Activated CD8-positive, alpha-beta memory T cell treated with anti-CD3 and anti-CD28 coated beads, Interleukin-2, amount 50 U/mL, for 4 hours (primary cell): ENCODE results near the gene LTC4S.

Experiments
- DNase-seq: peaks from one replicate; pipeline ENCODE4 v3.0.0-alpha.2; 2020

Gene LTC4S

DNA sequence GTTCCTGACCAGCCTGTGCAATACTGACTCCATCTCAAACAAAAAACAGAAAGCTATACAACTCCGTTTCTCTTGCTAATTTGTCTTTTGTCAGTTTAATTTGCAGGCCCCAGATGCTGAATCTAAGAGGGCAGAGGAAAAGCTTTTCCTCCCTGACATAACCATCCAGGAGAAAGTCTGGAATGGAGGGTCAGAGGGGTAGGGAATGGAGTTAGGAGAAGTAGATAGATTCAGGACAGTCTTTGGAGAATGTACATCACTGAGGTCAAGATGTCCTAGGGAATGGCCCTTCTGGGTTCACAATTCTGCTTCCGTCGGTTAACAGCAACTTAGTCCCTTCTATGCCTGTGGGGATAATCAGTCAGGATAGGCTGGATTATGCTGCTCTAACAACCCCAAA is 20.3 kb downstream of the LTC4S start:
- no peak for DNase-seq

DNA sequence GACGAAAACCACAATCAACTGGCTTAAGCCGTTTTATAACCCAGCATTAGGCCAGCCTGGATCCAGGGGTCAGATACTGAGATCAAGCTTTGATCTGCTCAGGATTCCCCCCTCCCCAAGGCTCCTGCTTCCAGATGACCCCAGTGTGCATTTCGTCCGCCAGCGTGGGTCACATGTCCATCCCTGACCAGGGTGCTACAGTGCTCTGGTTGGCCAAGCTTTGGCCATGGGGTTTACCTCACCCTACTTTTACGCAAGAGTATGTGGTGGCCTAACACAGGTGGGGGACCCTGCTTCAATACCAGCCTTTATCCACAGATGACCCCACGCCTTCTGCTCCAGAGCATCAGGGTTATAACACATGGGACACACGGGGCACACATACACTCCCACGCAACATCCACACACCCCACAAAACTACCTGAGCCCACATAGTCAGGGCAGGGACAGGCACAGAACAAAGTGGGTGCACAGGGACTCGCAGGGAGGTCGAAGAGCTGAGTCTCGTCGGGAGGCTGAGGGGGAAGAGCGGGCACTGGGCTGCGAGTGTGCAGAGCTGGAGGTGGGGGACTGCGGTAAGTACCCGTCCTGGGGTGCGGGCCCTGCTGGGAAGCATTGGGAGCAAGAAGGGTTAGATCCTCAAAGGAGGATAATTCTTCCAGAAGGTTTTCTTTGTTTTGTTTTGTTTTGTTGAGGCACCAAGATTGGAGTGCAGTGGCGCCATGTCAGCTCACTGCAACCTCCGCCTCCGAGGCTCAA is 21.9 kb downstream of the LTC4S start:
- no peak for DNase-seq

DNA sequence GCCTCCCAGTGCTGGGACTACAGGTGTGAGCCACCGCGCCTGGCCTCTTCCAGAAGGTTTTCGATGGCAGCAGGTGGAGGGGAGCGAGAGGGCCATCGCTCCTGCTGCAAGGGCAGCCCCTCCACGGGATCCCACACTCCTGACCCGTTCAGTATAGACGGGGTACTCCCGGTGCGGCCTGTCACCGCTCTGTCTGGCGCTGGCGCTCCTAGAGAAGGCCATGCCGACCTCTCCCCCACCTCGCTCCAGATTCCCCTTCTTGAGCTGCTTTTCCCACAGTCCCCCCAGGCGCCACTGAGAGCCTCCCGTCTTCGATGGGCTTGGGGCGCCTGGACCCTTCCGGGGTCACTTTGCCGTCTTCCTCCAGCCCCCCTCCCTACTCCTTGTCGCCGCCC is 22.6 kb downstream of the LTC4S start:
- DNase-seq, result no peak

GRCh38 chr5:179816796-179817469 is 23.1 kb downstream of the LTC4S start:
- no peak for DNase-seq

DNA sequence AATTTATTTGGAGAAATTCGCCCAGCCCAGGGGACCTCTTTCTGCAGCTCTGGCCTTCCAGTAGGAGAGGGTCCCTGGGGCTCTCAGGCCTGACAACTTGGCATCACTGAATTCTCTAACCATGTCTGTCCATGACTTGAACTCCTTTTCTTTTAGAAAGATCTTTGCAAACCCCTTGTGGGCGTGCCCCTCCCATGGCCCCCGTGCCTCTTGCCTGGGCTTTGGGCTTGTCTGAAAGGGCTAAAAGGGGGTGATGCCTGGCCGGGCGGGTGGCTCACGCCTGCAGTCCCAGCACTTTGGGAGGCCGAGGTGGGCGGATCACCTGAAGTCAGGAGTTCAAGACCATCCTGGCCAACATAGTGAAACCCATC is 23.7 kb downstream of the LTC4S start:
- peak; percentile 16 for DNase-seq

DNA sequence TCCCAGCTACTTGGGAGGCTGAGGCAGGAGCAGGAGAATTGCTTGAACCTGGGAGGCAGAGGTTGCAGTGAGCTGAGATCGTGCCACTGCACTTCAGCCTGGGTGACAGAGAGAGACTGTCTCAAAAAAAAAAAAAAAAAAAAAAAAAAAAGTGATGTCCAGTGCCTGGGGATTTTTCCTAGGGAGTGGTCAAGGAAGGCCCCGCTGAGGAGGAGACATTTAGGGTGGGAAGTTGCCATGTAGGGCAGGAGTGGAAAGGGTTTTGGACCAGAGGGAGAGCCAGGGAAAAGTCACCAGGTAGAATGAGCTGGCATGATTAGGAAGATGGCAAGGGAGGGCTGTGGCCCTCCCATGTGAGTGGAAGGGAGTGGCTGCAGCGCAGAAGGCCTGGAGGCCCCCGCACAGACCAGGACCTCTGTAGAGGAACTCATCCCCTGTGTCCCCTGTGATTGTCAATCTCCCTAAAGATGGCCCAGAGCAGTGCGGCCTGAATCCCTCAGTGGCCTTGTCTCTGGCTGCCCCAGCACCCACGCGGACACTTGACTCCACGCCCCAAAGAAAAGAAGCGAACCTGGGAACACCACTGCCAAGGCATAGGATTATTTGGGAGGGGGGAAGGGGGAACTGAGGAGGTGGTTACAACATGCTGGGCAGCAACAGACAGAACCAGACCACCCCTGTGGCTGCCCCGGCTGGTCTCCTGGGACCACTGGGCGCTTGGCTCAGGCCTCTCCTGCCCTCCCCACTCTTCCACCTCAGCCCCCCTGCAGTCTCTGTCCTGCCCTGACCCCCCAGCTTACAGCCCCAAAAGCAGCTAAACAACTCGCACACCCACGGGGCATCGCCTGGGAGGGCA is 24.3 kb downstream of the LTC4S start:
- DNase-seq, result no peak

GRCh38 chr5:179818746-179819295 is 25.0 kb downstream of the LTC4S start:
- peak; percentile 83 for DNase-seq

GRCh38 chr5:179819296-179820126 is 25.7 kb downstream of the LTC4S start:
- DNase-seq, result no peak

DNA sequence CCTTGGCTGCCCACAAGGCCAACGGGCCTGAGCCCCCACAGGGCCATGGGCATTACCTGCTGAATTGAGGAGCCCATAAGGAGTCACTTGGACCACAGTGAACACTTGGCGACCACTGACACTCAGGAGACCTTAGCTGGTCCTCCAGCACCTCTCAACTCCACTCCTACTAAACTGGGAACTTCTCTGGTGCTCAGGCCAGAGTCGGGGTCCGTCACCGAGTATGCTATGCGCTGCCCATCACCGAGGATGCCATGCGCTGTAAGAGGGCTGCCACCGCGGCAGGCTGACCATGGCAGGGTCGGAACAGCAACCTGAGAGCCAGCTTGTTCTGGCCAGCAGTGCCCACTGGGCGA is 26.3 kb downstream of the LTC4S start:
- DNase-seq, result no peak

DNA sequence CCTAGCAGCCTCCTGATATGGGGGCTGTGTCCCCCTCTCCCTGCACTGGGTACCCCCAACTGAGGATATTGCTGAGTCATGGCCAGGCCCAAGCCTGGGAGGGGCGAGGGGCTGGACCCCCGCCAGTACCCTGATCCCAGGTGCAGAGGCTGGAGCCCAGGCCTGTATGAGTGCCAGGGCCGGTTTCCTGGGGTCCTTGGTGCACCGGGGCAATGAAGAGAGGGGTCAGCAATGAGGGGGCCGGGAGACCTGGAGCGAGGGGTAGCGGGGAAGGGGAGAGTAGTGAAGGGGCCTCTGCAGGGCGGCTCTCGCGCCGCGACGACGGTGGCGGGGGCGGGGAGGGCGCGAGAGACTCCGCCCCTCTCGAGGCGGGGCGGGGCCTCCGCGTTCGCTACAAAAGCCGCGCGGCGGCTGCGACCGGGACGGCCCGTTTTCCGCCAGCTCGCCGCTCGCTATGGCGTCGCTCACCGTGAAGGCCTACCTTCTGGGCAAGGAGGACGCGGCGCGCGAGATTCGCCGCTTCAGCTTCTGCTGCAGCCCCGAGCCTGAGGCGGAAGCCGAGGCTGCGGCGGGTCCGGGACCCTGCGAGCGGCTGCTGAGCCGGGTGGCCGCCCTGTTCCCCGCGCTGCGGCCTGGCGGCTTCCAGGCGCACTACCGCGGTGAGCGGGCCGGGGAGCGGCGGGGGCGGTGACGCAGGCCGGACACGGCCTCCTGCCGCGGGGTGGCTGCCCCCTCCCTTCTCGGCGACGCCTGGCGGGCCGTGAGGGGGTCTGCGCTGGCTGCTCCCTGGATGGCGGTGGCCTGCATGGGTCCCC is 26.9 kb downstream of the LTC4S start, which contains the start of gene SQSTM1:
Gene SQSTM1 (plus strand): TSS at position 423 of the 815 bp plus-strand sequence. CDS start 32 bp downstream, at position 455.
- DNase-seq, result peak; percentile 83

DNA sequence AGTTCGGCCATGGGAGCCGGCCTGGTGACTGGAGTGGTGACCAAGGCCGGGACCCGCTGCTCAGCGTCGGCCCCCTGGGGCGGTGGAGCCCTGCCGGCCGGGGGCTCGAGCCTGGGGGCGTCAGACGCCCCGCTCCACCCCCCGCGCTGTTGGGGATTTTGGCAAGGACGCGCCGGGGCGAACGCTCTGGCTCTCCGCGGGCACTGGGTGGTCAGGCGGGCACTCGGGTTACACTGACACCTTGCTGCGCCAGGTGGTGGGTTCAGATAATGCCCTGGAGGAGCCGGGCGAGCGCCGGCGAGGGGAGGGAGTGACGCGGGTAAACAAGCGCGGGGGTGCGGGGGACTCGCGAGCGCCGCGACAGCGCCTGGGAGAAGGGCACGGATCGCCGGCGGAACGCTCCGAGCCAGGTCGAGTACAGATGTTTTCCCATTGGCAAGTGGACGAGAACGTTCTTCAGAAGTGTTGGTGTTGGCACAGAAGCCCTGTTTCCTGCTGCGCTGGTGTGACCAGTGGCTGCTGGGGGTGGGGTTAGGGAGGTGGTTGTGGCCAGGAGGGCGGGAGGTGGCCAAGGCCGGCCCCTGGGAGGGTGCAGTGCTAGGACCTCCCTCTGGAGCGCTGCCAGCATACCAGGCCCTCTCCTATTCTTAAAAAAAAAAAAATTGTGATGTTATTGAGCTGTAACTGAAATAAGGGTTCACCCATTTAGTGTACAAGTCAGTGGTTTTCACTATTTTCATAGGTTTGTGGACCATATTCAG is 27.7 kb downstream of the LTC4S start:
- DNase-seq, result peak; percentile 83

- no peak for DNase-seq
Observed at GRCh38 chr5:179822059-179822432, 28.3 kb downstream of the LTC4S start.

GRCh38 chr5:179822444-179822990 is 28.7 kb downstream of the LTC4S start:
- DNase-seq, result no peak

GRCh38 chr5:179823937-179824744 is 30.4 kb downstream of the LTC4S start:
- no peak for DNase-seq

GRCh38 chr5:179824745-179825112 is 30.9 kb downstream of the LTC4S start:
- no peak for DNase-seq

- no peak for DNase-seq
Observed at GRCh38 chr5:179825655-179826182, 31.9 kb downstream of the LTC4S start.

- DNase-seq, result peak; percentile 48
Observed at GRCh38 chr5:179827680-179828079, 33.9 kb downstream of the LTC4S start.

DNA sequence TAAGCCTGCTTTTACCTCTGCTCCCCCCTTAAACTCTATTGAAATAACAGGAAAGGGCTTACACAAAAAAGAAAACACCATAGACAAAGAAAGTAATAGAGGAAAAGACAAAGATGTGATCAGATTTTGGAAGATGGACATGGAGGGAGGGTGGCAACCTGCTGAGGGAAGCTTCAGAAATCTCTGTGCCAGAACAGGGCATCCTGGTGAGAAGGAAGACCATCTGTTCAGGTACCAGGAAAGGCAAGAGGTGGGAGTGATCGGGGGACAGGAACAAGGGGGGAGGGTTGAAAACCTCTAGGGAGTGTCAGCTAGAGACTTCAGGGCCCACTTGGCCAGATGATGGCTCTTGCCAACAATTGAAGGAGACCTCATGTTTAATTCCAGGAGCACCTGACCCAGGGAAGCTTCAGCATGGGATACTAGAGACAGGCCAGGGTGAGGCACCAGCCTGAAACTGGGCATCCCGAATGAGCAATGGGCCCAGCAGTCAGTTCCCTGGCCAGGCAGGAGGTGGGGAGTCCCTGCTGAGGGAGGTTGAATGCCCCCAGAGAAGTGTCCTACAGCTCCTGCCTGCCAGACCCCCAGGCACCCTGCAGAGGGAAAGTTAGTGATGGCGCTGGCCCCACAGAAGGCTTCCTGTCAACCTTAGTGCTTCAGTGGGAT is 35.1 kb downstream of the LTC4S start:
- no peak for DNase-seq
